CD4-positive, alpha-beta T cell treated with Interleukin-4 for 4 hours (primary cell): Measurements from ENCODE around the gene CADM4.
"Not testable (repeated sequence)": the region's sequence is repeated elsewhere in the genome, so short reads cannot be mapped to it uniquely, and the experiment has no call there.

ENCODE experiments used
- DNase-seq: peaks from one replicate; pipeline ENCODE4 v3.0.0-alpha.2; 2020

CADM4 gene

DNA sequence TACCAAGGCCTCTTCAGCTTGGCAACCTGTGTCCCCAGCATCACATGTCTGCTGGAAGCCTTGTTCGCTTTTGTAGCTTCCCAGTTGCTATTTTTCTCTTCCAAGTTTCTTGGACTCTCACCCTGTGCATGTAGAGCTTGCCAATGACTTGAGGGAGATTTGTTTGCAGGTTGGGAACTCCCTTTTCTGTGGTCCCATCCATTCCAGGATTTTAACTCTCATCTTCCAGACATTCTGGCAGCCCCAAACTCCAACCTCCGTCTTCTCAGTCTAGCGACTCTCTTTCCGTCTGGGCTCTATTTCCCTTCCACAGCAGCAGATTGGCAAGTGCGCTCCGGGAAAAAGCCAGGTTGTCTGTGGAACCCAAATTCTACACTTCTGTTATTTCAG, 21.3 kb upstream of the CADM4 start:
- no peak for DNase-seq

DNA sequence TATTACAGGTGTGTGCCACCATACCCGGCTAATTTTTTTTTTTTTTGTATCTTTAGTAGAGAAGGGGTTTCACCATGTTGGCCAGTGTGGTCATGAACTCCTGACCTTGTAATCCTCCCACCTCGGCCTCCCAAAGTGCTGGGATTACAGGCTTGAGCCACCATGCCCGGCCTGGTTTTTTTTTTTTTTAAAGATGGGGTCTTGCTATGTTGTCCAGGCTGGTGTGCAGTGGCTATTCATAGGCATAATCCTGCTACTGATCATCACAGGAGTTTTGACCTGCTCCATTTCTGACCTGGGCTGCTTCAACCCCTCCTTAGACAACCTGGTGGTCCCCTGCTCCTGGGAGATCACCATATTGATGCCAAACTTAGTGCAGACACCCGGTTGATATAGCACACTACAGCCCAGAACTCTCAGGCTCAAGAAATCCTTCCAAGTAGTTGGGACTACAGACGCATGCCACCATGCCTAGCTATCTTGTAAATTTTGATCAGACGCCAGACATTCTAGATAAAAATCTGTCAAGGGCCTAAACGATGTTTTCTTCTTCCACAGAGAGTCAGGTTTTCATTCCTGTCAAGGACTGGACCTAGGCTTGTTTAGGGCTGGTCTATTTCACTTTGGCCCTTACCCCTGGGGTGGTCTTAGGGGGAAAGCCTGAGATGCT, 20.8 kb upstream of the CADM4 start:
- DNase-seq: no peak

DNA sequence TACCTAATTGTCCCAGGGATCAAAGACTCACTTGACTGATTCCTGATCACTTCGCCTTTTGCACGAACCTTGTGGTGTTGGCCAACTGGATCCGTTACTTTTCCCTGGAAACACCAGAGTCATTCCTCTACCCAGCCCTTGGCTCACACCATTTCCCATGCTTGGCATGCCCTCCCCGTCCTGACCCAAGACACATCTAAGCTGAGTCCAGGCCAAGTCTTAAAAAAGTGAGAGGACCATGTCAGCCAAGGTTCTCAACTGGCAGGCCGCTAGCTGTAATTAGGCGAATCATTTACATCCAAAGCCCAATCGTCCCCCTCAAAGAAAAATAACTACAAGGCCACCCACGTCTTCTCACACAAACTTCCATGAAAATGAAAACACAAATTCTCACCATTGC, 18.8 kb upstream of the CADM4 start:
- no peak for DNase-seq

DNA sequence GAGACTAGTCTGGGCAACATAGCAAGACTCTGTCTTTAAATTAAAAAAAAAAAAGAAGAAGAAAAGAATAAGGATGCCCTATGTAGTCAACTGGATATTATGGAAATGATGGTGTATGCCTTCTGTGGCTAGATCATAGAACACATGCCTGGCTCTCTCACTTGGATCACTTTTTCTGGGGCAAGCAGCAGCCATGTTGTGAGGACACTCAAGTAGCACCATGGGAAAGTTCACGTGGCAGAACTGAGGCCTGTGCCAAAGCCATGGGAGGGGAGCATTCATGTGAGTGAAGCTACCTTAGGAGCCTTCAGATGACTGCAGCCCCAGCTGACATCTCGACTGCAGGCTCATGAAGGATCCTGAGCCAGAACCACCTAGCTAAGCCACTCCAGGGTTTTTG, 18.4 kb upstream of the CADM4 start:
- DNase-seq: no peak

DNA sequence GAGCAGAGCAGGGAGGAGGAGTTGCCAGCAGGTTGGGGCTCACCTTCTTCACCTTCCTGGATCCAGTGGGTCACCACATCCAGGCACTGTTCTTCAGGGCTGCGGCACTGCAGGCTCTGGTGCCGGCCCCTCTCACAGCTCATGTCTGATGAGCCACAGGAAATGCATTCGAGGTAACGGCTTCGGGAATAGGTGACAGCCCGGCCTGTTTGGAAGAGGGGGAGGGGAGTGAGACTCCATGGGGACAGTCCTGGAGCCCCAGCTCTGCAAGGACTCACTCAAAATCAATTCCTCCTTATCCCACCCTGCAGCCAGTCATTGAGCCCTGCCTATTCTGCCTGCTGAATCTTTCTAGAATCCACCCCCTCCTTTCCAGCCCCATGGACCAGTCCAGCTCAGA, 16.8 kb upstream of the CADM4 start:
- DNase-seq: no peak

DNA sequence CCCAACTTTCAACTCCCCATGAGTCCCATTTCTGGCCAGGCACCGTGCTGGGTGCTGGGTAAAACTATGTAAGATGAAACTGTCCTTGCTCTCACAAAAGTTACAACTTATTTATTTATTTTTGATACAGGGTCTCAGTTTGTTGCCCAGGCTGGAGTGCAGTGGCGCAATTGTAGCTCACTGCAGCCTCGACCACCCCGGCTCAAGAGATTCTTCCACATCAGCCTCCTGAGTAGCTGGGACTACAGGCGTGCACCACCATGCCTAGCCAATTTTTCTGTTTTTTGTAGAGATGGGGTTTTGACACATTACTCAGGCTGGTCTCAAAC, 12.9 kb upstream of the CADM4 start:
- DNase-seq: no peak

DNA sequence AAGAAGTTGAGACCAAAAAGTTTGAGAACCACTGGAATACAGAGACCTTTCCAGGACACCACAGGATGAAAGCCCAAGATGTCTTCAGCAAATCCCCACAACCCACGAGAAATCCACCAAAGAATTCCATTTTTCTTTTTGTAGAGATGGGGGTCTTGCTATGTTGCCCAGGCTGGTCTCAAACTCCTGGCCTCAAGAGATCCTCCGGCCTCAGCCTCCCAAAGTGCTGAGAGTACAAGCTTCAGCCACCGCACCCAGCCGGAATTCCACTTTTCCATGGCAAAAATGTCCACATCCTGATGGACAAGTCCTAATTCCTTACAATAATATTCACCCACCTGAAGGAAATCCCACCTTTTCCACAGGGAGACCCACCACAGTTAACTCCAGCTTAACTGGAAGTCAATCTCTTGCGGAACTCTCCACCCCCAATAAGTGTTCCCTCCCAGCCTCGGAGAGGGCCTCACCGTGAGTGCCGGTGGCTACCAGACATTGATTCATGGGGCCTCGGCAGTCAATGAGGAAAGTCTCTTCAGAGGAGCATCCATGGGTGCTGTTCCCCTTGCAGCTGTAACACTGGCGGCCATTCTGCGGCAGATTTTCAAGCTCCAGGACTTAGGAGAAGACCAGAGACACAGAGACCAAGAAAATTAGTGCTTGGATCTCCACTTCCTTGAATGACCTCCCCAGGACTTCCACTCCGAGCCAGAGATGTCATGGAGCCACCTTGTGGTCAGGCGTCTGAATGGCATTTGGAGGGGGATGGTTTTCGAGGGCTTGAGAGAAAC, 12.3 kb upstream of the CADM4 start:
- DNase-seq: peak; percentile 28

DNA sequence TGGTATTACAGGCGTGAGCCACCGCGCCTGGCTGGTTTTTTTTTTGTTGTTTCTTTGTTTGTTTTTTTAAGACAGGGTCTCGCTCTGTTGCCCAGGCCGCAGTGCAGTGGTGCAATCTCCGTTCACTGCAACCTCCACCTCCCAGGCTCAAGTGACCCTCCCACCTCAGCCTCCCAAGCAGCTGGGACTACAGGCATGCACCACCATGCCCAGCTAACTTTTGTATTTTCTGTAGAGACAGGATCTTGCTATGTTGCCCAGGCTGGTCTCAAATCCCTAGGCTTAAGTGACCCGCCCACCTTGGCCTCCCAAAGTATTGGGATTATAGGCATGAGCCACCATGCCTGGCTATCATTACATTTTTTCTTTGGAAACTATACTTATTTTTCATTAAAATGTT, 10.6 kb upstream of the CADM4 start:
- not testable (repeated sequence) for DNase-seq

DNA sequence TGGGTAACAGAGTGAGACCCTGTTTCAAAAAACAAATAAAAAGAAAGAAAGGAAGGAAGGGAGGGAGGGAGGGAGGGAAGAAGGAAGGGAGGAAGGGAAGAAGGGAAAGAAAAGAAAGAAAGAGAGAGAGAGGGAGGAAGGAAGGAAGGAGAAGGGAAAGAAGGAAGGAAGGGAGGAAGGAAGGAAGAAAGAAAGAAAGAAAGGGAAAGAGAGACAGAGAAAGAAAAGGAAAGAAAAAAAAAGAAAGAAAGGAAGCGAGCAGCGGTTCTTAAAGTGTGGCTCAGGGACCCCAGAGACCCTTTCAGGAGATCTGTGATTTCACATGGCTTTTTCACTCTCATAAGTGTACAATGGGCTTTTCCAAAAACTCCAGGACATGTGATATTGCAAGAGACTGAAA, 9.9 kb upstream of the CADM4 start:
- no peak for DNase-seq

DNA sequence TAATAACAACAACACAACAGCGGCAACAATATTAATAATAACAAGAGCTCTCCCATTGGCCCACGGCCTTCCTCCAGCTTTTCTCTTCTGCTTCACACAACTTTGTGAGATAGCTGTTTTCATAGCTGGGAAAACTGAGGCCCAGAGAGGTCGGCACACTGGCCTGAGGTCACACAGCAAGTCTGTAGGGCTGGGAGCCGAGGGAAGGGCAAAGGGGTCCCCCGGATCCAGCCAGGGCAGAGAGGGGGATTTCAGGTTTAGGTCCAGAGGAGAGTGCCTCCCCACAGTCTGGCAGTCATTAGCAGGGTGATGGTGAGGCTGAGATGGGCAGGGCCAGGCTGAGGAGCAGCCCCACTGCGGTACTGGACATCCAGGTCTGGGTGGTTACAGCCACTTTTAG, 9.0 kb upstream of the CADM4 start:
- DNase-seq: no peak

DNA sequence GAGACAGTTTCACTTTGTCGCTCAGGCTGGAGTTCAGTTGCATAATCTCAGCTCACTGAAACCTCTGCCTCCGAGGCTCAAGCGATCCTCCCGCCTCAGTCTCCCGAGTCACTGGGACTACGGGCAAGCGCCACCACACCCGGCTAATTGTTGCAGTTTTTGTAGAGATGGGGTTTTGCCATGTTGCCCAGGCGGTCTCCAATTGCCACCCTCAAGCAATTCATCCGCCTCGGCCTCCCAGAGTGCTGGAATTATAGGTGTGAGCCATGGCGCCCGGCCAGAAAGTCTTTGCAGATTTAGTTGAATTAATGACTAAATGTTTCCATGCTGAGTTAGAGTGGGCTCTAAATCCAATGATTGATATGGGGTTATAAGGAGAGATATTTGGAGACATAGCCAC, 4.5 kb upstream of the CADM4 start:
- no peak for DNase-seq

DNA sequence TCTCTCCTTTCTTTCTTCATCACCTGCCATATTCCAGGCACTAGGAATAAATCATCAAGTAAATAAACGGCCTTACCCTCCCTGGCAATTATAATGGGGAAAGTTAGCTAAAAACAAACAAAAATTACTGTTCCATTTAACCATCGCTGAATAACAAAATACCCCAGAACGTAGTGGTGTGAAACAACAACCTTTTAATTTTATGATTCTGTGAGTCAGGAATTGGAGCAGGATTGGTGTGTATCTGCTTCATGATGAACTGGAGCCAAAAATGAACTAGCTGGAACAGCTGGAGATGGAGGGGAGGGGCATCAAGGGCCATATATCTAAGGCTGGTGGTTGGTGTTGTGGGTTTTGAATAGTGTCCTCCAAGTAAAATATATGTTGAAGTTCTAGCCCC, 3.7 kb upstream of the CADM4 start:
- no peak for DNase-seq

DNA sequence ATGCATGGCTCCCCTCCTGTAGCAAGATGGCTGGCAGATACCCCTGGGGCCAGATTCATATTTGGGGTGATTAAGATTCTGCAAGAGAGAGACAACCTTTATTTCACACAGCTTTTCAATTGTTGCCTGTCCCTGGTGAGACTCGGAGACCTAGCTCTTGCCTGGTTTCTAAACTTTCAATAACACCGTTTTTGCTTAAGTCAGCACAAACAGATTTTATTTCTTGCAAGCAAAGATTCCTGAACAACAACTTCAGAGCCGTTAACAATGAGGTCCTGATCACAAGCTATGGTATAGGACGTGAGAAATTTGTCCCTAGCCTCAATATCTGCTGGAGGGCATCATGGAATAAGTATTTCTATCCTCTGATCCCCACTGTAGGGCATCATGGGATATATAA, 2.9 kb upstream of the CADM4 start:
- no peak for DNase-seq

DNA sequence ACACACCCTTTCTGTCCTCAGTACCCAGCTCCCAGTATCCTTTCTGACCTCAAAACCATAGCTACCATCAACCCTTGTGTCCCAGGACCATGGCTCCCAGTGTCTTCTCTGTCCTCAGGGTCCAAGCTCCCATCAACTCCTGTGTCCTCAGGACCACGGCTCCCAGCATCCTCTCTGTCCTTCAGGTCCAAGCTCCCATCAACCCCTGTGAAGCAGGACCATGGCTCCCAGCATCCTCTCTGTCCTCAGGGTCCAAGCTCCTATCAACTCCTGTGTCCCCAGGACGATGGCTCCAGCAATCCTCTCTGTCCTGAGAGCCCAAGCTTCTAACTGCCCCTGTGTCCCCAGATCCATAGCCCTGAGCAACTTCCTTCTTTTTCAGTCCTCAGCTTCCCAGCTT, 1.7 kb upstream of the CADM4 start:
- no peak for DNase-seq

DNA sequence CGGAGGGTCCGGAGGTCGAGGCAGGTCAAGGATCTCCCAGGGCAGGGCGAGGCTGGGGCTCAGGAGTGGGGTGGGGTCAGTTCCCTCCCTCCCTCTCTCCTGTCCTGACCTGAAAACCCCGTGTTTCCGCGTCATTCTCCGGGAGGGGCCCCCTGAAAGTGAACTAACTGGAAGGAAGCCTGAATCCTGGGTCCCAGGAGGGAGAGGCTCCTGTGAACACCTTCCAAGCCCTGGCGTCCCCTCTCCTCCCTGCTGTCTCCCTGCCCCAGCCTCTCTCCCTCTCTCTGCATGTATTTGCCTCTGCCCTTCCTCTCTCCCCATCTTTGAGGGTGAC, 741 bp upstream of the CADM4 start:
- no peak for DNase-seq

DNA sequence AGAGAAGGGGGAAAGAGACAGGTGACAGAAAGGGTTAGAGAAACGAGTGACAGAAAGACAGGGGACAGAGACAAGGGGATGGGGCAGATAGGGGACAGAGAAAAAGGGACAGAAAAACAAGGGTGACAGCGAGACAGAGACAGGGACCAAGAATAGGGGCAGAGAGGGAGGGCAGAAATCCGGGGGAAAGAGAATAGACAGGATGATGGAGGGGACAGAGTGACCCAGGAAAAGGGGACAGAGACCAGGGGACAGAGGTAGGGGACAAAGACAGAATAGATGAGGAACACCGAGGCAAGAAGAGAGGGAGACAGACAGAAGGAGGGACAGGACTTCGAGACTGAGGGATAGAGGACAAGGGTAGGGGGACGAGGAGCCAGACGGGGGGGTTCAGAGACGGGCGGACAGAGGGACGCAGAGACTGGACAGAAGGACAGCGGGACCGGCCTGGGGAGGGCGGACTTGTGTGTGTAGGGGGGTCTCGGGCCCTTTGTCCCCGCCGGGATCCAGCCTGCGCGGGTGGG, 593 bp downstream of the CADM4 start:
- DNase-seq: no peak

DNA sequence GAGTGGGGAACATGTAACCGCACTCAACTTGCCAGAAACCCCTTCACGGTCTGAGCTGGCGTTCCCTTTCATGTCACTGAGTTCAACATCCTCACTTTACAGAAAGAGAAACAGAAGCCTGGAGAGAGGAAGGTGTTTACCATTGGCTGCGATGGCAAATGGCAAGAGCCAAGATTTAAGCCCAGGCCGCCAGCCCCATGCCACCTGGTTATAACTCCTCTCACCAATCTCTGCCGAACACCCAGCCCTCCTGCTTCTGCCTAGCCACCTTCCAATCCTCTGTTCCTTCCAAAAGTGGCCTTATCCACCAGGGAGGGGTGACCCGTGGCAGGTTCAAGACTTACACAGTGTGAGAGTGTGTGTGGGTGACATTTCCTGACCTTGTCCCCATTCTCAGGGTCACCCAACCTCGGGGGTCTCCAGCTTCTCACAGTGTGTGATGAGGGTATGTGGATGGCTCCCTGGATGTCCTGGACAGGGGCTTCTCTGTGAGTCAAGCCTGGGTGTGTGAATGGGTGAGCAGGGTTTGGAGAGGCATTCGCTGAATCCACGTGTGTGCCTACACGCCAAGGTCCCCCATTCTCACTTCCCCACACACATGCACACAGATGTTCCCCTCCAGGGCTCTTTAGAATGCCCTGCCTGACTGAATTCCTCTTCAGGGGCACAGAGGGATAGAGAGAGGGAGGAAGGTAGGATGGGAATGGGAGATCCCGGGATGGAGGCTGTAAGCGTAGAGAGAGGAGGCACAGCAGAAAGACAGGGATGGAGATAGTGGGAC, 1.2 kb downstream of the CADM4 start:
- DNase-seq: no peak

DNA sequence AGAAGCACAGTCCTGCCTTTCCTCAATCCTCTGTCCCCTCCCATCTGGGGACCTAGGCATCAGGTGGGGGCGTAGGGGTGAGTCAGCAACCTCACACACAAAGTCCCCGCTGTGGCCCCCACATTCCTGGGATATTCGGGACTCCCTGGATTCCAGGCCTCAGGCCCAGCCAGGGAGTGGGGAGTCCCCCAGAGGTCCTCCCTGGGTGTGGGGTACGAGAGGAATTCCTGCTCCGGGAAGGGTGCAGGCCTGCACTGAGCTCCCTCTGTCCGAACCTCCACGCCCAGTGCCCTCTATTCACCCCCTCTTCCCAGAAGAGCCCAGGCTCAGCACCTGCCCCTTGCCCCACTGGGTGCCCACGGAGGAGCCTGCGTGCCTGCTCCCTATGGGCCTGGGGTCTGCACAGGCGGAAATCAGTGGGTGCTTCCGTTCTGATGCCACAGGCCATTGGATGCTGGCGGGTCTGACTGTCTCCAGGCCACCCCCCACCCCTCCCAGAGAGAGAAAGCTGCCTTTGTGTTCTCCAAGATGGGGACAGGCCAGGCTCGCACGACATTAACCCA, 3.4 kb downstream of the CADM4 start:
- DNase-seq: no peak

DNA sequence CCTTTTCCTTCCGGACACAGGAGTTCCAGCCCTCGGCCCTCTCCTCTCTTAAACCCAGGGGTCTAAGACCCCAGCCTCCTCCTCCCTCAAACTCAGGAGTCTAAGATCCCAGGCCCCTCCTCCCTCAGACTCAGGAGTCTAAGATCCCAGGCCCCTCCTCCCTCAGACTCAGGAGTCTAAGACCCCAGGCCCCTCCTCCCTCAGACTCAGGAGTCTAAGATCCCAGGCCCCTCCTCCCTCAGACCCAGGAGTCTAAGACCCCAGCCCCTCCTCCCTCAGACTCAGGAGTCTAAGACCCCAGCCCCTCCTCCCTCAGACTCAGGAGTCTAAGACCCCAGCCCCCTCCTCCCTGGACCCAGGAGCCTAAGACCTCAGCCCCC, 4.1 kb downstream of the CADM4 start:
- DNase-seq: not testable (repeated sequence)

DNA sequence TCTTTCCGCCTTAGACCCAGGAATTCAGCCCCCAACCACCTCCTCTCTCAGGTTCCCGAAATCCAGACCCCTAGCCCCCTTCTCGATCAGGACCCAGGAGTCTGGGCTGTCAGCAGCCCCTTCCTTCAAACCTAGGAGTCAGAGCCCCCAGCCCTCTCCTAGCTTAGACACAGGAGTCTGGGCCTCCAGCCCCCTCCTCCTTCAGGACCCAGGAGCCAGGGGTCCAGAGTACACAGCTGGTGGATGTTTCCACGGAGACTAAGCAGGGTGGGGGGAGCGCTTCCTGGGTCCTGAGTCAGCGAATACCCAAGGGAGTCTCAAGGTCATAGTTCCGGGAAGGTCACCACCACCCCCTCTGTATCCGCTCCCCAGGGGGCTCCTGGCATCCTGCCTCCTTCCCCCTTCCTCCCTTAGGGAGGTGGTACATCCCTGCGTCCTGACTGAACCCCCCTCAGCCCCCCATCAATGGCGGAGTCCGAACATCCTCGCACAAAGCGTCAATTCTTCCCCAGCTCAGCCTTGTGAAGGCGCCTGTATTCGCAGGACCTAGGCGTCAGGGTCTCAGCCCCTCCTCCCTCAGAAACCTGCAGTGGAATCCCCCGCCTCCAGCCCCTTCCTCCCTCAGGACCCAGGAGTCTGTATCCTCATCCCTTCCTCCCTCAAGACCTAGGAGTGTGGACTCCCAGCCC, 4.6 kb downstream of the CADM4 start:
- DNase-seq: no peak

DNA sequence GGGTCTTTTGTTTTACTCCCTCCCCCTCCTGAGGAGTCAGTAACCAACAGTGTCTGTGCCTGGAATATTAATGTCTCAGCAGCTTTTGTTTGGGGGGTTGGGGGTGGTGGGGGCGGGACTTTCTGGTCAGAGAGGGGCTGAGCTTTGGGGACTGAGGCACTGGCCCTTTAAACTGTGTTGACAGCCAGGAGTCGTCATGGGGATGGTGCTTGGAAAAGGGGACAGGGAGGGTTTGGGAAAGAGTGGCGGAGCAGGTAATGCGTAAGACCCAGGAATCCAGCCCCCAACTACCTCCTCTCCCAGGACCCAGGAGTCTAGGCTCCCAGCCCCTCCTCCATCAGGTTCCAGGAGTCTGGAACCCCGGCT, 5.2 kb downstream of the CADM4 start:
- DNase-seq: no peak

DNA sequence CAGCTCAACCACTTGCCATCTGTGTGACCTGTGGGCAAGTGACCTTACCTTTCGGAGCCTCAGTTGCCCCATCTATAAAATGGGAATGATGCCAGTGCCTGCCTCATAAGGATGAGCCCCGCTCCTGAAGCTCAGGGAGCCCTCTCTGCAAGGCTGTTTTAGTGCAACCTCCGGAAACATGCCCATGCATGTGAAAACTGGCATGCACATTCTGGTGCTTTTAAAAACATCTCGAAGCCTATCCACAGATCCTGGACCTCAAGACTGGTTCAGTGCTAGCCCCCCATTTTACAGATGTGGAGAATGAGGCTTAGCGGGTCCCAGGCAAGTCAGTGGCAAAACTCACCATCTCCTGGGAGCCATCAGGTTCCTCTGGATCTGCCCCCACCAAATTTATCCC, 5.6 kb downstream of the CADM4 start:
- no peak for DNase-seq

DNA sequence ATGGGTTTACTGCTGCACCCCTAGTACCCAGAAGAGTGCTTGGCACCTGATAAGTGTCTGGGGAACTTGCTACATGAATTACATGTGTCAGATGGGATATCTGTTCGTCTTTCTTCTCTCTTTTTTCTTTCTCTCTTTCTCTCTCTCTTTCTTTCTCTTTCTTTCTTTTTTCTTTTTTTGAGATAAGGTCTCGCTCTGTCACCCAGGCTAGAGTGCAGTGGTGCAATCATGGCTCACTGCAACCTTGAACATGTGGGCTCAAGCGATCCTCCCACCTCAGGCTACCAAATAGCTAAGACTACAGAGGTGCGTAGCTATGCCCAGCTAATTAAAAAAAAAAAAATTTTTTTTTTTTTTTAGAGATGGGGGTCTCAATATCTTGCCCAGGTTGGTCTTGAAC, 6.1 kb downstream of the CADM4 start:
- DNase-seq: no peak
